Activated T-cell treated with anti-CD3 and anti-CD28 coated beads, Interleukin-2, amount 50 U/mL, for 24 hours (primary cell): Measurements from ENCODE around the gene IMPDH2.

ENCODE experiments used
- DNase-seq: peaks from one replicate; pipeline ENCODE4 v3.0.0-alpha.2; 2020
- H3K27ac Mint-ChIP-seq: 2 replicates; pipeline ENCODE4 v1.8.0; 2020; ENCODE audit warnings: mild to moderate bottlenecking, mixed read lengths
- H3K27me3 Mint-ChIP-seq: 2 replicates; pipeline ENCODE4 v1.8.0; 2020; ENCODE audit warnings: mixed read lengths
- H3K36me3 Mint-ChIP-seq: 2 replicates; pipeline ENCODE4 v1.8.0; 2020; ENCODE audit warnings: low read depth, mixed read lengths
- H3K4me1 Mint-ChIP-seq: 2 replicates; pipeline ENCODE4 v1.8.0; 2020; ENCODE audit warnings: low read depth, mixed read lengths
- H3K4me3 Mint-ChIP-seq: 2 replicates; pipeline ENCODE4 v1.8.0; 2020; ENCODE audit warnings: mild to moderate bottlenecking, moderate library complexity, mixed read lengths
- H3K9me3 Mint-ChIP-seq: 2 replicates; pipeline ENCODE4 v1.8.0; 2020; ENCODE audit warnings: mixed read lengths

The IMPDH2 gene

DNA sequence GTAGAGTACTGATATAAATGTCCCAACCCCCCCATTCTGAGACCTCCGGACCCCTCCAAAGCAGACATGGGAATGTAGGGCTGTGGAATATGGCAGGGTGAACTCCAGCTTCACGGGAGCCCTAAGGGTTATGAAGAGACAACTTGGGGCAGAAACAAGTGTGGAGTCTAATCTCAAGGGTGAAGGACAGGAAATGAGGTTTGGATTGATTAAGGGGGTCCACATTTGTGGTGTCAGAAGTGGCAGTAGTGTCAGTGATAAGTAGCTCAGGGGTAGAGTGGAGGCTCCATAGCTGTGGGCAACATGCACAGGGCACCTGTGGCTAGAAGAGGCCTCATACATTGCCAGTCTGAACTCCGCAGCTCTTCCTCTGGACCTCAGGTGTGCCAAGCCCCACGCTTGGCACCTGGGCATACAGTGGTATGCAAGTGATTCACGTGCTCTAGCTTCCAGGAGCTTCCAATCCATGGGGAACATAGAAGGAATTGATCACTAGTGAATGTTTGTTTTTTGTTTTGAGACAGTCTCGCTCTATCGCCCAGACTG is 43.3 kb downstream of the IMPDH2 start:
- Mint-ChIP-seq H3K4me1 (peaks cover 20% of the 10 kb centered on the region), H3K4me3 (no peak overlapping the region), H3K9me3 (no peaks in the 10 kb centered on the region), H3K36me3 (peaks cover 72% of the 10 kb centered on the region), H3K27me3 (no peaks in the 10 kb centered on the region), H3K27ac (peak overlapping the region; percentile 65)
- DNase-seq: no peak

DNA sequence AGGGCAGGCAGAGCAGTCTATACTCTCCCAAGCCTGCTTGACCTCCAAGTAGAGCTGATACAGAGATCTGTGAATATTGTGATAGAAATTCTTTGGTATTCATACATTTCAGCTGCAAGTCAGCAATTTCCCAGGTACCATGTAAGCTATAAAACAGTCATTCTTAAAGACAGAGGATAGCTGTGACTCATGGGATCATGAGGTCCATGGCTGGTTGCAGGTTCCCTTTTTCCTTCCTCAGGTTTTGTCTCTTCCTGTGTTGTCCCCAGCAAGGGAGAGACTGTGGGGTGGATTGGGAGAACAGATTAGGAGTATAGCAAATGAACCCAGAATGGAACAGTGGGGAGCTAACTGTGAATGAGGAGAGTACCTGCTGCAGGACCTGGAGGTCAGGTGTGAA is 44.5 kb downstream of the IMPDH2 start:
- DNase-seq: no peak
- Mint-ChIP-seq H3K4me3 (no peak overlapping the region), H3K27ac (peak overlapping the region; percentile 84), H3K9me3 (no peaks in the 10 kb centered on the region), H3K27me3 (no peaks in the 10 kb centered on the region), H3K4me1 (peaks cover 19% of the 10 kb centered on the region), H3K36me3 (peaks cover 78% of the 10 kb centered on the region)

GRCh38 chr3:48983096-48983495 is 46.1 kb downstream of the IMPDH2 start:
- DNase-seq: peak; percentile 20
- Mint-ChIP-seq H3K27me3 (no peaks in the 10 kb centered on the region), H3K4me3 (no peak overlapping the region), H3K9me3 (no peaks in the 10 kb centered on the region), H3K4me1 (peaks cover 7% of the 10 kb centered on the region), H3K27ac (peak overlapping the region; percentile 23), H3K36me3 (peaks cover 86% of the 10 kb centered on the region)

- peak overlapping the region; percentile 23 for H3K27ac Mint-ChIP-seq
- no peak overlapping the region for H3K4me3 Mint-ChIP-seq
- H3K27me3 Mint-ChIP-seq: no peaks in the 10 kb centered on the region
Measured at GRCh38 chr3:48982686-48983085, 46.5 kb downstream of the IMPDH2 start.

GRCh38 chr3:48982016-48982415 is 47.2 kb downstream of the IMPDH2 start:
- Mint-ChIP-seq H3K4me3 (no peak overlapping the region), H3K36me3 (peaks cover 93% of the 10 kb centered on the region), H3K27ac (no peak overlapping the region), H3K4me1 (peaks cover 1% of the 10 kb centered on the region), H3K27me3 (no peaks in the 10 kb centered on the region), H3K9me3 (no peaks in the 10 kb centered on the region)
- no peak for DNase-seq

More at GRCh38 chr3:48982686-48983085, 46.5 kb downstream of the IMPDH2 start:
- Mint-ChIP-seq H3K4me1 (peaks cover 3% of the 10 kb centered on the region), H3K36me3 (peaks cover 91% of the 10 kb centered on the region), H3K9me3 (no peaks in the 10 kb centered on the region)
- DNase-seq: no peak

- DNase-seq: peak; percentile 20
- H3K27me3 Mint-ChIP-seq: no peaks in the 10 kb centered on the region
- H3K4me1 Mint-ChIP-seq: no peaks in the 10 kb centered on the region
- no peak overlapping the region for H3K4me3 Mint-ChIP-seq
- H3K36me3 Mint-ChIP-seq: peaks cover 92% of the 10 kb centered on the region
- no peaks in the 10 kb centered on the region for H3K9me3 Mint-ChIP-seq
- H3K27ac Mint-ChIP-seq: no peak overlapping the region
Measured at GRCh38 chr3:48980295-48980694, 48.9 kb downstream of the IMPDH2 start.

DNA sequence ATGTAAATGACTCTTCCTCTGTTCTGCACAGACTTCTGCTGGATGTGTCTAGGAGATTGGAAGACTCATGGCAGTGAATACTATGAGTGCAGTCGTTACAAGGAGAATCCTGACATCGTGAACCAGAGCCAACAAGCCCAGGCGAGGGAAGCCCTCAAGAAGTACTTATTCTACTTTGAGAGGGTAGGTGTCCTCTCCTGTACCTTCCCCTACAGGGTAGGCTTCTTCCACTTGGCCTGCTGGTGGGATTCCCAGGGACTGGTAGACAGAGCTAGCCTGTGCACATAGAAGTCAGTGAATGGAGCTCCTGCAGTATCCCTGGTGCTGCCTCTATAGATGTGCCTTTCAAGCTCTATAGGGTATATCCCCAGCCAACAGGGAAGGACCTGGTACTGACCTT is 49.7 kb downstream of the IMPDH2 start:
- Mint-ChIP-seq H3K36me3 (peaks cover 92% of the 10 kb centered on the region), H3K4me3 (no peak overlapping the region), H3K9me3 (no peaks in the 10 kb centered on the region), H3K27me3 (no peaks in the 10 kb centered on the region), H3K4me1 (no peaks in the 10 kb centered on the region), H3K27ac (peak overlapping the region; percentile 31)
- DNase-seq: peak; percentile 22
